Activated CD4-positive, alpha-beta T cell treated with anti-CD3 and anti-CD28 coated beads, Interleukin-2, amount 50 U/mL, for 48 hours (primary cell): ENCODE results near the gene YTHDF1.

Experiments
- DNase-seq, 2 experiments: peaks; one replicate each; pipeline ENCODE4 v3.0.0-alpha.2; 2020

Gene YTHDF1

DNA sequence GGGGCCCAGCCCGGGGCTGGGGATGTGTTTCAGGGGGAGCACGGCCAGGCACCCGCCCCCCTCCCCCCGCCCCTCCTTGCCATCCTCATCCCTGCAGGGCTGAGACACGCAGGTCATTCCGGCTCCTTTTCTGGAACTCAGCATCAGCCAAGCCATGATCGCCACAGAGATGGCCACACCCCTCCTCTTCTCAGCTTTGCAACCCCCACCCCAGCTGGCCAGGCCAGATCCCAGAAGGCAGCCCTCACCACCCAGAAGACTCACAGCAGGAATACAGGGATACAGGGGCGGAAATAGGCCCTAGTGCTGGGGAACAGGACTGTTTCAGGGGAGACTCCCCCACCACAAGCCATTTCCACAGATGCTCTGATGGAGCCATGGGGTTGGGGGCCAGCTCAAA, 33.5 kb downstream of the YTHDF1 start:
- no peak for DNase-seq

- no peak for DNase-seq
Measured at GRCh38 chr20:63181226-63181625, 34.7 kb downstream of the YTHDF1 start.

DNA sequence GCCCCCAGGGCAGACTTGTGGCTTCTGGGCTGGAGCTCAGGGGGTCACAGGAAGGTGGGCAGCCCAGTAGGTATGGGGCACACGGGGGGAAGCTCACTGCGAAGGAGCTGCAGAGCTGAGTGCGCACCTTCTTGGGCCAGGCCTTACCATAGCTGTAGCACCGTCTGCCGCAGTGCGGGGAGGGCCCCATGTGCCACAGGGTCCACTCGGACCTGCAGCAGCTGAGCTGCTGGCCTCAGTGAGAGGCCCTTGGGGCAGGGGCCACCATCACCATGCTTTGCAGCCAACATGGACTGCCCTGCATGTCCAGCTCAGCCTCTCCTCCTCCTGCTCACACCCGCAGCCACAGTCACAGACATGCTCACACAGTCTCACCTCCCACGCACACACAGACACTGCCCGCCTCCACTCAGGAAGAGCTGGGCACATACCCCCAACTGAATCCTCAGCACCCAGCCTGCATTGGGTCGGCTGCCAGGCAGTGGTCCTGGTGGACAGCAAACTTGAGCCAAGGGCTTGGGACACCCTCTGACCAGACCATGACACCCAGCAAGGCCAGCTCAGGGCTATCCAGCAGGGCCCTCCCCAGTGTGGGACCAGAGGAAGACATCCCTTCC, 35.3 kb downstream of the YTHDF1 start:
- DNase-seq, result no peak

- DNase-seq, result no peak
Measured at GRCh38 chr20:63179687-63180568, 36.0 kb downstream of the YTHDF1 start.

- peak; percentile 68 to 77 for DNase-seq
Measured at GRCh38 chr20:63178889-63179686, 36.8 kb downstream of the YTHDF1 start.

- no peak for DNase-seq
Measured at GRCh38 chr20:63178446-63178820, 37.5 kb downstream of the YTHDF1 start.

- peak; percentile 15 to 21 for DNase-seq
Measured at GRCh38 chr20:63177785-63178445, 38.0 kb downstream of the YTHDF1 start.

DNA sequence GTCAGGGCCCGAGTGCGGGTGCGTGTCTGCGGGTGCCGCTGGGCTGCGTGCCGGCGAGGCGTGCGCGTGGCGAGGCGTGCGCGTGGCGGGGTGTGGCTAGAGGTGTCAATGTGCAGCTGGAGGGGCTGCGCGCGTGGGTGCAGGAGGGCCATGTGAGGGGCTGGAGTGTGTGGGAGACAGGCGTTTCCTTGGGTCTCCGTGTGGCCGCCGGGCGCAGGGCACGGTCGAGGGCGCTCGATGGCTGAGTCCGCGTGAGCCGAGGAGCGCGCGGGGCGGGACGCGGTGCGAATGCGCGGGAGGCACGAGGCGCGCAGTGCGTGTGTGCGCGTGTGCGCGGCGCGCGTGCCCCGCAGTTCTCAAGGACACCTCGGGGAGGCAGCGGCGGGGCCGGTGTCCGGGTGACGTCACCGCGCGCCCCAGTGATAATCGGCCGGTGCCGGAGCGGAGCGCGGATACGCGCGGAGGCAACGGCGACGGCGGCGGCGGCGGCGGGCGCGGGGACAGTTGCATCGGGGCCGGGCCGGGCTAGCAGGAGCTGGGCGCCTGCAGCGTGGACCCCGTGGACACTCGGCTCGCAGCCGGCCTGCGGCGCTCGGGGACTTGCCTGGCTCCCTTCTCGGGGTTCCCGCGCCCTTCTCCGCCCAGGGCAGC, 38.7 kb downstream of the YTHDF1 start:
- DNase-seq, result peak; percentile 32 to 35

DNA sequence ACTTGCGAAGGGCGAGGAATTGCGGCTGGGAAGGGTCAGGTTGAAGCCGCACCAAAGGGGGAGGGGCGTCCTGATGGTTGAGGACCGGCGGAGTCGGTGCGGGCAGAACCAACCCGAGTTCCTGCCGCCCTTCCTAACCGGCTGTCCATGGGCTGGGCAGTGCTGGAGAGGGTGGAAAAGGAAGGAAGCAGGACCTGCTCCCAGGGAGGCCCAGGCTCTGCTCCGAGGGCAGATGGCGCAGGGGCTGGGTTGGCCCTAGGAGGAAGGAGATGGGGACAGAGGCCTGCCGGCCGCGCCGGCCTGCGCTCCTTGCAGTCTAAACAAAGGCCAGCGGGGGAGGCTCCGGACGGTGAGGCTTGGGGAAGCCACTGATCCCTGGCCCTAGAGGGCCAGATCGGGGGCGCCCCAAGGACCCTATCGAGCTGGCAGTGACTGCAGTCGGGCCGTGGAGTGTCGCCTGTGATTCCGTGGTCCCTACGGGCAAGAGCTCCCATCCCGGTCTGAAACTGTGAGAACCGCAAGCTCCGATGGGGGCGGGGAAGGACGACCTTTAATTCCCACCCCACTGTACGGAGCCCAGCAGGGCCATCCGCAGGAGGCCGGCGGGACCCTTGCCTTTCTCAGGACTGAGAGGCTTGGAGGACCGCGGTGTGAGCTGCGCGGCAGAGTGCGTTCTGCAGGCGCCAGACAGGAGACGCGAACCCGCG, 39.4 kb downstream of the YTHDF1 start:
- DNase-seq, result no peak

GRCh38 chr20:63176034-63176426, 39.9 kb downstream of the YTHDF1 start:
- DNase-seq, result no peak

DNA sequence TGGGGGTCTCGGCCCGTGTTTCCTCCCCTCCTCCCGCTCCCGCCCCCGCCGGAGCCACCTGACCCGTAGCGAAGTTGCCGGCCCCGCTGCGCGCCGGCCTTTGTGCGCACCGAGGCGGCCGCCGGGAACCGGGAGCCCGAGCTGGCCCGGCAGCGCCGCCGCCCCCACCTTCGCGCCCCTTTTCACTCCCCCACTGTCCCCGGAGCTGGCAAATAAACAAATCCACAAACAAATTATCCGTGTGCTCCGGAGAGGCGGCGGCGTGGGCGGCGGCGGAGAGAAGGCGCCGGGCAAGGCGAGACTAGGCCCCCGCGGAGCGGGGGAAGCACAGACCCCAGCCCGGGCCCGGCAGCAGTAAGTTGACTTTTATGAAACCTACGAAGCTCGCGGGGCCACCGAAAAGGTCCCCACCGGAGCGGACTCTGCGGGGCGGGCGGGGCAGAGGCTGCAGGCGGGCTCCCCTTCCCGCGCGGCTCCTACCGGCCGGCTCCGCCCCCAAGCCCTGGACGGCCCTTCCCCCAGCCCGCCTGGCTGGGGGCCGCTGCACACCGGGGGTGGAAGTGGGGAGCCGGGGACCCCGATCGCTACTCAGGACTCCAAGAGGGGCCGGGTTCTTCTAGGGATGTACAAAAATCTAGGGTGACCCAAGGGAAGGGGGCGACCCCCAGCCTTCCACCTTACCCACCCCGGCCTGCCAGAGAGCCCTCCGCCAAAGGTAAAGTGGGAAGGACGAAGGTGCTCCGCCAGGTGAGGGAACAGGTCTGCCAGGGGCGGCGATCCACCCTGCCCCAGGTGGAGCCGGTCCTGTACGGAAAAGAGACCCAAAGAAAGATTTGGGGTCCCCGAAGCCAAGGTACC, 40.7 kb downstream of the YTHDF1 start:
- no peak for DNase-seq

DNA sequence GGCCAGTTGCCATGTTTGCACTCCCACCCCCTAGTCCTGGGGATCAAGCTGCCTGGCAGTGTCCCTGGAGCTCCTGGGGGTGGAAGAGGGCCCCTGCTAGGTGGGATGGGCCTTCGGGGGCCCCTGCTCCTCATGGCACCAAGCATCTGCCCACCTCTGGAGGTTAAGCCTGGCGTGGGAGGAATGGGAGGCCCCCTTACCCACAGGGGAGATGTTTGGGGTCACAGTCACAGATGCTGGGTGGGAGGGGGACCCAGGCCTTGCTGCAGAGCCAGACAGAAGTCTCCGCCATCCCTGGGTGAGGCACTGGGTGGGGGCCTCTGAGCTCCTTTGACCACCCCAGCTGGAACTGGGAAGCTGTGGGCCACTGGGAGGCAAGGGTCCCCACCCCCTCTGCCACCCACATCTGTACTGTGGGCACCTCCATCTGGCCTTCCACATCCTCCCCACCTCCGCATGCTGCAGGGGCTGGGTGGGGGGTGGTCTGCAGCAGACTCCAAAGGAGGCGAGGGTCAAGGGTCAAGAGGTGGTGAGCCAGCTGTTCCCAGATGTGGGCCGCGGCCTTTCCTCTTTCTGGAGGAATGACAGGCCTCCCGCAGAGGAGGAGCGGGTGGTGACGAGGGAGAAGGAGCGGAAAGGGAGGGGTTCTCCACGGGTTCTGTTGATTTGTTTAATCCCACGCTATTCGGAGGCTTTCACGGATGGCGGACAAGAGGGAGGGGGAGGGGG, 41.5 kb downstream of the YTHDF1 start:
- no peak for DNase-seq

- no peak for DNase-seq
Measured at GRCh38 chr20:63173552-63174191, 42.3 kb downstream of the YTHDF1 start.

- DNase-seq, result peak in 1 of 2 experiments; percentile 16
Measured at GRCh38 chr20:63172726-63173125, 43.2 kb downstream of the YTHDF1 start.

DNA sequence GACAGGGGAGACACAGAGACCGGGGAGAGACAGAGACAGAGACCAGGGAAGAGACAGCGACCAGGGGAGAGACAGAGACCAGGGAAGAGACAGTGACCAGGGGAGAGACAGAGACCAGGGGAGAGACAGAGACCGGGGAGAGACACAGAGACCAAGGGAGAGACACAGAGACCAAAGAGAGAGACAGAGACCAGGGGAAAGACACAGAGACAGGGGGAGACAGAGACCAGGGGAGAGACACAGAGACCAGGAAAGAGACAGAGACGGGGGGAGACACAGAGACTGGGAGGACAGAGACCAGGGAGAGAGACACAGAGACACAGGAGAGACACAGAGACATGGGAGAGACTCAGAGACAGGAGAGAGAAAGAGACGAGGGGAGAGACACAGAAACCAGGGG, 43.9 kb downstream of the YTHDF1 start:
- DNase-seq, result no peak

- DNase-seq, result no peak
Measured at GRCh38 chr20:63169681-63170080, 46.2 kb downstream of the YTHDF1 start.

DNA sequence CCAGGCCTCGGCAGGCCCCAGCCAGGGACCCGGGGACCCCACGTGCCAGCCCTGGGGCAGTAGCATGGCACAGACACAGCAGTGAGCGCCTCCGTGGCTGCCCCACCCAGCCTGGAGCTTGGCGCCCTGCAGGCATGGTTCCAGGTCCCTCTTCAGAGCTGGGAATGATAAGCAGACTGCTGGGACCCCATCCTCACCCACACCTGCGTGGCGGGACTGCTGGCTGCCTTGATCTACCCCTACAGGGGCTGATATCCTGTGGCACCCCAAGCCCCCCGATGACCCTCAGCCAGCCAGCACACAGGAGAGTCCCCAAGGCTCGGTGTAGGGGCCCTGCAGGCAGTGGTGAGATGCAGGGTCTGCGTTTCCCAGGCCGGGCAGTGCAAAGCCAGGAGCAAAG, 47.1 kb downstream of the YTHDF1 start:
- no peak for DNase-seq

- no peak for DNase-seq
Measured at GRCh38 chr20:63167918-63168520, 47.9 kb downstream of the YTHDF1 start.
